HL-60 (cell line): ENCODE measurements around the gene VWA3B.

ENCODE experiments used
- CTCF ChIP-seq: IDR thresholded peaks from one replicate; pipeline ENCODE4 v1.5.1; 2011; ENCODE audit warnings: low read length, control low read depth, inconsistent platforms; ENCODE audit not compliant: insufficient read depth
- POLR2AphosphoS5 ChIP-seq: IDR thresholded peaks from 2 replicates; pipeline ENCODE4 v1.6.1; 2012; ENCODE audit warnings: low read depth
- REST ChIP-seq: IDR thresholded peaks from 2 replicates; pipeline ENCODE4 v1.6.1; 2012; ENCODE audit warnings: low read depth; ENCODE audit not compliant: insufficient replicate concordance

DNA sequence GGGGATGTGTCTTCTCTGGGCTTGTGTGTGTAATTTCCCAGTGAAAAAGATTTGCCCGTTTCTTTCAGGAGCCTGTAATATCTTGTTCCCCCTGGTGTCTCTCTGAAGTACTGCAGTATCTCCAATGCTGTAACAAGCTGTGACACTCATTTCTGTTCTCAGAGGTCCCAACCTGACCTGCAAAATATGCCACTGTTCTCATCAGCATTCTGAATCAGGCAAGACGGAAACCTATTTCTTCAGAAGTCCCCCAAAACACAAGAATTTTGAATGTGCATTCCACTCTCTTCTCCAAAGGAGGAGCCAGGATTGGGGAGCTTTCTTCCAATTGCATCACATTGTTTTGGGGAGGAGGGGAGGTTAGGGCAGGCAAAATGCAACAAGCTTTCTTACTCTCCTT lies 182.3 kb downstream of the VWA3B start:
- TF ChIP-seq CTCF (peak; percentile 53), REST (no peak), POLR2AphosphoS5 (no peak)
